HG03025 (cell line): ENCODE results near the gene KDSR.

Experiments
- ATAC-seq: cut with Tn5 transposase; IDR thresholded peaks from one replicate; pipeline ENCODE4 v1.9.1; 2021; ENCODE audit warnings: mild to moderate bottlenecking, moderate library complexity; ENCODE audit not compliant: unreplicated experiment, low FRiP score

The KDSR gene

GRCh38 chr18:63311118-63312018 lies 55.6 kb downstream of the KDSR start:
- ATAC-seq: peak; percentile 52

GRCh38 chr18:63309422-63309821 lies 57.6 kb downstream of the KDSR start:
- ATAC-seq: no peak

DNA sequence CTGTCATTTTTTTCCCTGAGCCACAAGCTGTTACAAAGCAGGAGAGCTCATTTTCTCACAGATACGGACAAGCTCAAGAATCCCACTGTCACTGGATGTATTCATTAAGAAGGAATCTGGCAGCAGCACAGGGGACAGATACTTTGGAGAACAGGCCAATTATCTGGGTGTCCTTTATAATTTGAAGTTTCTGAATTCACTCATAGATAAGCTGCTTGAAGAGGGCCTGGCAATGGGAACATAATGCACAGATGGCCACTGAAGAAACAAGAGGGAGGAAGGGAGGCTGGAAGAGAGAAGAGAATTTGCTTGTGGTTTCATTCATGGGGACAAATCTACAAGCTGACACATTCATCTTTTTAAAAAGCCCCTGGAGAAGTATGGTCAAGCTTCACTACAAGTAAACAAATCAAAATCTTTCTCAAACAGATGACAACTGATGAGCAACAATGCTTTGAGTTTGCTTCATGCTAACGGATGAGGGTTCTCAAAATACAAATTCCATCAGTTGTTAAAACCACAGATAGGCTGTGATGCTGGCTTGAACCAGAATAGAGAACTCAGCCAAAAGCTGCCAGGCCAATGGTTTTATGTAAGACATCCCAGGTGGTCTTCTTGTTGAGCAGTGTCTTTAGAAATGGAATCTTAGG lies 59.3 kb downstream of the KDSR start:
- no peak for ATAC-seq

- ATAC-seq: no peak
Observed at GRCh38 chr18:63306819-63307550, 60.0 kb downstream of the KDSR start.

DNA sequence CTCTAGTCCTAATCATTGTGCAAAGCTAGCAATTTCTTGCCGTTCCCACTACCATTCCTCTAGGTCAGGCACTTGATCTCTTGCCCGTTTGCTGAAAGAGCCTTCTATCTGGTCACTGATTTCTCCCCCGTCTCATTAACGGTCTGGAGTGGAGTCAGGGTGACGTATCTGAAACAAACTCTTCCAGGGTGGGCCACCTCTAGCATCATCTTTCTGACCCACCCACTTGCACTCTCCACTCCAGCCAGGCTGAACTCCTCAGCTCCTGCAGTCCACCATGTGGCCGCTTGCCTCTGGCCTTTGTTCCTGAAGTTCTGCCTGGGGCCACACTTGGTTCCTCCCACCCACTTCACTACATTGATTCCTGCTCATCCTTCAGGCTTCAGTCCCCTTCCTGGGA lies 60.8 kb downstream of the KDSR start:
- no peak for ATAC-seq

DNA sequence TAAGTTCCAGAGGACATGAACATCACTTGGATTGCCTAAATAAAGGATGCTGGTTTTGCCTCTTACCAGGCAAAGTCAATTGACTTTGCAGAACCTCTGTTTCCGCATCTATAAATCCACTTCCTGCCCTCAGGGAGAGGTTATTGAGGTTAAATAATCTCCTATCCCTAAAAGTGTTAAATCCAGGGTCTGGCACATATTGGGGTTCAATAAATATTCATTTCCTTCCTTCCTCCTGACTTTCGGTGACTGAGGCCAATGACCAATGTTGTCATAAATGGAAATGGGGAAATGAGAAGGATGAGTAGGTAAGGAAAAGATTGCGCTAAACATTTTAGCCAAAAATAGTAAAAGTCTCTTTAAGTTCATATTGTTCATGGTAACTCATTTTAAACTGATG lies 63.5 kb downstream of the KDSR start:
- no peak for ATAC-seq

DNA sequence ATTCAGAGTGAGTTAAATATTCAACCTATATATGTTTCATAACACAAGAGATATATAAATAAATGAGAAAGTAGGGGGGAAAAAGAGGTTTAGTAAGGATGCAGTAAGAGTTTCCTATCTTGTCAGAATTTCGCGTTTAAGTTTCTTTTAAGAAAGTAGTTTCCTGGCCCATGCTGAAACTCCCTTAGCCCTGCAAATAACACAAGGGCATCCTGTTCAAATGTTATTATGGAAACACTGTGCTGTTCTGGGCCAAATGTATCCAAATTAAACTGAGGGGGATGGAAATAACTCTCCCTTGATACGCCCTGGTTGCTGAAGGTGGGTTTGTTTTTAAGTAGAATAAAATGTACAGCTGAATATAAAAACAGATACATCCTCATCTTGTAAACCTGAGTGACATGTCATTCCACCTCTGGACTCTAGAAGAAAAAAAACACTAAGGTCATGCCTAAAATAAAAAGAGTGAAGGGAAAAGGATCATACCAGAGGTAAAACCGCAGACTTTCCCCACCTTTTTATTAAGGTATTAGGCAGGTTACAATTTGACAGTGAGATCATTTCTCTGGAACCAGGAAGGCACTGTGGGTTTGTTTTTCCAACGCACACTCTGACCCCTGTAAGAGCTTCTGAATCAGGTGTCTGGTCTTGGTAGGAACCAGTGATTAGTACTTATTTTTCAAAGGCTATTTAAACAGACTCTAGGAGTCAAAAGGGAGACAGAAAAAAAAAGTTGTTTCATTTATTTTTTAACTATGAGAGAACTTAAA lies 64.2 kb downstream of the KDSR start:
- ATAC-seq: no peak

- no peak for ATAC-seq
Observed at GRCh38 chr18:63302220-63302619, 64.8 kb downstream of the KDSR start.

DNA sequence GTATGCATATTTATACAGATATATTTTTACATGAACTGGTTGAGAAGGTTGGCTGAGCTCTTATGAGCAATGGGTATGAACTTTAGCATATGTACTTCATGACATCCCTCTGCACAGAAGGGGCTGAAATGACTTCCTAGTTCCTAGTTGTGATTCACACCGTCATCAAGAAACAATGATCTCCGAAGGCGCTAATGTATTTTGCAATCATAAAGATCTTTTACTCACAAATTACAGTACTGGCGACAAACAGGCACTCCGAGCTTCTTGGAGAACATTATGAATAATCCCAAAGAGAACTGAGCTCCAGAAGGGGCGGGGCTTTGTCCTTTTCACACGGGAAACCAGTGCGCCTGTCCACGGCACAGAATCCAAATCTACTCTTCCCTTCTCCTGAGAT lies 65.6 kb downstream of the KDSR start:
- no peak for ATAC-seq

- peak; percentile 45 for ATAC-seq
Observed at GRCh38 chr18:63299837-63300745, 66.9 kb downstream of the KDSR start.

- ATAC-seq: no peak
Observed at GRCh38 chr18:63298400-63299365, 68.3 kb downstream of the KDSR start.

DNA sequence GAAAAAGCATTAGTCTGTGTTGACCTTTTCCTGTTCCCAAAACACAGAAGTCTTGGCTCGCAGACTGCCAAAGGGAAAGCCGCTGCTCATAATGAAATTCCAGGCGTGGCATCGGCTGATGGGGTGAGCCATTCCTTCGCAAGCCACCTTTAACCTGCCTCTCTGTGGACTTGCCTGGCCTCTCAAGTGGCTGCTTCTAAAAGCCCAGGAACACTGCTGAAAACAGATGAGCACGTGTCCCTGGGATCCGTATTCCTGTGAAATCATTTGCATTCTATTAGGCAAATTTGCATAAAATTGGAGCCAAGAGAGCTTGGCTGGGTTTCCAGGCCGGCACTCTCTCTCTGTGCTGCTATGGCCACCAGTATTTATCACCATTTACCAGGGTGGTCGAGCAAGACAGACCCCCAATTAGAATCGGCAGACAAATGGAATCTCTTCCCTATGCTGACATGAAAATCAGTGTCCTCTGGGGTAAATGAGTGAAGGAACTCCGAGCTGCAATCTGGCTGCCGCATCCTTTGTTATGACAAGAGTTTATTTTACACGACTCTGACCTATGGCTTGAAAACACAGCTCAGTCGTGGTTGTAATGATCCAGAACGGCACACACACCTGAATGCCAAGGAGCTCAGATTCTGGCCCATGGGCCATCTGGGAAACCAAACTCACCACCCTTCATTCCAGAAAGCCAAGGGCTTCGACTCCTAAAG lies 69.2 kb downstream of the KDSR start:
- no peak for ATAC-seq

DNA sequence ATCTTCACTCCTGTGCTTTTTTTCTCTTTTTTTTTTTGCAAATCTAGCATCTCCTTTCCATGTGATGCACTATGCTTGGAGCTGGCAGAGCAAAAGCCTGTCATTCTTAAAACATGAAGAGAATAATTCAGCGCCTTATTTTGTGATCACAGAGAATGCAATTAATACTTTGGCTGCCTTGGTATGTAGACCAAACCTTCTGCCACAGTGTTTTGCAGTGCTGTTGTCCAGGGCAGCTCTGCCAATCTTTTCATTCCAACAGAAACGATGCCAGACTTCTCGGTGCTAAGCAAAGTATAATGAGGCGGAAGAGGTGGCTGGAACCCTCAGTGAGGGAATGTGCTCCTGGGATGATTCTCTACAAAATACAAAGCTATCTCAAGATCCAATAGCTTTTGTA lies 73.1 kb downstream of the KDSR start:
- no peak for ATAC-seq

- peak; percentile 54 for ATAC-seq
Observed at GRCh38 chr18:63292831-63293683, 73.9 kb downstream of the KDSR start.

DNA sequence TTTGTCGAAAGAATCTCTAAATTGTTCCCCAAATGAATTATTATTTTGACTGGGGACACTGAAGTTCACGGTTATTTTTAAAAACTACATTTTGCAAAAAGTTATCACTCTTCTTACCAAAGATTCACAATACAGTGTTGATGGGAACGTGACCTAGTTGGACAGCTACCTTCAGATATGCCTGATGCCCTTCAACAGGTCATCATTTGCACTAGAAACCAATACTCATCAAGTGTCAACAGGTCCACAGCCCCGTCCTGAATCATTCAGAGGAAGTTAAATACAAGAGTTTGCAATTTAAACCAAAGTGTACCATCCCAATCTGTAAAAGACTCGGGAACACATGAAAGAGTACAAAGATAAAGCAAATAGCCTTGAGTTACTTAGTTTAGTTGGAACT lies 75.7 kb downstream of the KDSR start:
- no peak for ATAC-seq

- ATAC-seq: no peak
Observed at GRCh38 chr18:63290821-63291200, 76.2 kb downstream of the KDSR start.
